HepG2 (cell line): Measurements from ENCODE around the gene GRM7. TPM values are rescaled to one million over a fixed set of nuclear protein-coding genes. Genes with fewer than 3 reads are reported as not detected.

Experiments
- ATAC-seq: fragments of 200-7000 bp; cut with Tn5 transposase; 3 replicates; pipeline ENCODE4 v1.9.1; 2020; ENCODE audit warnings: mild to moderate bottlenecking, moderate library complexity
- BruUV-seq: library from RNA; stranded (reverse); fragments of 400-500 nt; replicated peaks from 2 replicates; lab custom pipeline; 2021; lab: Mats Ljungman, UMichigan
- CTCF ChIA-PET: fragments of 300-600 bp; formaldehyde crosslinking; extraction: SDS; loops from one replicate; lab custom pipeline; 2021; ENCODE audit warnings: low total read pairs, inconsistent platforms, low intra/inter-chr PET ratio; lab: Yijun Ruan, JAX
- POLR2A ChIA-PET: fragments of 350-600 bp; sonication (Branson Sonifier 250); formaldehyde crosslinking; loops from one replicate; lab custom pipeline; 2020; ENCODE audit warnings: antibody characterized with exemption, inconsistent platforms; lab: Yijun Ruan, JAX
- DNase-seq: peaks from one replicate; pipeline ENCODE4 v3.0.0-alpha.2; 2015; ENCODE audit warnings: low spot score
- FAIRE-seq: peaks from 3 replicates; lab custom pipeline; 2011; peaks lifted over from hg19 to GRCh38; lab: Jason Lieb, UNC
- H2AFZ ChIP-seq: one replicate; pipeline ENCODE4 v1.6.1; 2011; ENCODE audit warnings: low read length, inconsistent platforms
- H3K27ac ChIP-seq: fragments of 300-600 bp; 3 replicates; pipeline ENCODE4 v1.8.0; 2011; ENCODE audit warnings: mixed run types, mild to moderate bottlenecking, mixed read lengths, low read length, inconsistent platforms; ENCODE audit not compliant: insufficient read depth; ENCODE audit errors: extremely low read length
- H3K27me3 ChIP-seq, 2 experiments: fragments of 200-600 bp in 1 of 2; 2 replicates in 1 of 2; 3 replicates in 1 of 2; pipeline versions ENCODE4 v1.6.0 to v1.8.0; 2011; ENCODE audit warnings: low read length in 2 of 2, mild to moderate bottlenecking in 2 of 2, moderate library complexity in 2 of 2, inconsistent platforms in 1 of 2; ENCODE audit not compliant: insufficient read depth in 2 of 2, control insufficient read depth in 1 of 2
- H3K36me3 ChIP-seq, 2 experiments: fragments of 200-600 bp in 1 of 2; replicated peaks in 1 of 2; 2 replicates in 1 of 2; 3 replicates in 1 of 2; pipeline versions ENCODE4 v1.5.1 to v1.8.0; 2011; ENCODE audit warnings: low read length in 2 of 2, inconsistent platforms in 1 of 2; ENCODE audit not compliant: insufficient read depth in 2 of 2, control insufficient read depth in 1 of 2
- H3K4me1 ChIP-seq: 2 replicates; pipeline ENCODE4 v1.5.1; 2012; ENCODE audit warnings: low read length, inconsistent platforms; ENCODE audit not compliant: insufficient read depth
- H3K4me2 ChIP-seq: 2 replicates; pipeline ENCODE4 v1.6.0; 2011; ENCODE audit warnings: low read depth, low read length, inconsistent platforms
- H3K4me3 ChIP-seq, 3 experiments: fragments of 200-600 bp in 1 of 3; sonication (generic), shearing (Covaris generic) in 1 of 3; replicated peaks in 1 of 3; 2 replicates each; pipeline ENCODE4 v1.5.1; 2011 to 2016; ENCODE audit warnings: low read length in 3 of 3, inconsistent platforms in 2 of 3, low read depth in 2 of 3, mild to moderate bottlenecking in 2 of 3, control low read depth in 1 of 3, mixed read lengths in 1 of 3; ENCODE audit not compliant: insufficient read depth in 1 of 3
- H3K79me2 ChIP-seq: one replicate; pipeline ENCODE4 v1.6.1; 2011; ENCODE audit warnings: low read length, inconsistent platforms; ENCODE audit not compliant: insufficient read depth
- H3K9ac ChIP-seq: 2 replicates; pipeline ENCODE4 v1.6.0; 2011; ENCODE audit warnings: mild to moderate bottlenecking, low read depth, low read length, inconsistent platforms; ENCODE audit not compliant: insufficient read depth
- H3K9me3 ChIP-seq: 2 replicates; pipeline ENCODE4 v1.5.1; 2012; ENCODE audit warnings: mild to moderate bottlenecking, low read length
- H4K20me1 ChIP-seq: 2 replicates; pipeline ENCODE4 v1.6.0; 2011; ENCODE audit warnings: inconsistent platforms, mild to moderate bottlenecking, low read length, moderate library complexity; ENCODE audit not compliant: insufficient read depth
- ATF6 ChIP-seq: sonication (generic); formaldehyde crosslinking; conservative IDR thresholded peaks from 2 replicates; pipeline ENCODE4 v1.4.0; 2020; ENCODE audit warnings: missing genetic modification reagents
- FOSL2 ChIP-seq: sonication (generic); formaldehyde crosslinking; IDR thresholded peaks from 2 replicates; pipeline ENCODE4 v1.4.0; 2020; ENCODE audit warnings: missing genetic modification reagents
- MAZ ChIP-seq, 2 experiments: sonication (generic) in 1 of 2; formaldehyde crosslinking in 1 of 2; IDR thresholded peaks; 2 replicates each; pipeline versions ENCODE4 v1.5.0 to v1.6.1; 2012 to 2020; ENCODE audit warnings: low read depth in 2 of 2, mild to moderate bottlenecking in 2 of 2, borderline replicate concordance in 1 of 2, improper control_type of control experiment in 1 of 2, low read length in 1 of 2, missing genetic modification reagents in 1 of 2, moderate library complexity in 1 of 2
- MBNL3 ChIP-seq: fragments of 250-450 bp; sonication (Bioruptor Pico); conservative IDR thresholded peaks from 2 replicates; pipeline ENCODE4 v1.8.0; 2022; ENCODE audit warnings: mild to moderate bottlenecking, inconsistent platforms
- PHB2 ChIP-seq: fragments of 450-650 bp; IDR thresholded peaks from 2 replicates; pipeline ENCODE4 v1.6.1; 2018; ENCODE audit not compliant: partially characterized antibody
- REXO4 ChIP-seq: sonication (generic); formaldehyde crosslinking; IDR thresholded peaks from 2 replicates; pipeline ENCODE4 v1.8.0; 2022; ENCODE audit warnings: missing genetic modification reagents, mild to moderate bottlenecking, borderline replicate concordance
- THYN1 ChIP-seq: sonication (generic); formaldehyde crosslinking; IDR thresholded peaks from 2 replicates; pipeline ENCODE4 v1.8.1; 2023; ENCODE audit warnings: low read depth, mild to moderate bottlenecking, moderate library complexity, missing genetic modification reagents, borderline replicate concordance
- TRIM24 ChIP-seq: sonication (generic); formaldehyde crosslinking; IDR thresholded peaks from 2 replicates; pipeline ENCODE4 v1.8.0; 2022; ENCODE audit warnings: mild to moderate bottlenecking, missing genetic modification reagents
- ZBTB3 ChIP-seq: sonication (generic); formaldehyde crosslinking; IDR thresholded peaks from 2 replicates; pipeline ENCODE4 v1.4.0; 2020; ENCODE audit warnings: low read depth, mild to moderate bottlenecking, moderate library complexity, missing genetic modification reagents, borderline replicate concordance
- ZNF230 ChIP-seq: sonication (generic); formaldehyde crosslinking; IDR thresholded peaks from 2 replicates; pipeline ENCODE4 v1.4.0; 2020; ENCODE audit warnings: mild to moderate bottlenecking, missing genetic modification reagents
- ZNF260 ChIP-seq: sonication (generic); formaldehyde crosslinking; IDR thresholded peaks from 2 replicates; pipeline ENCODE4 v1.4.0; 2020; ENCODE audit warnings: missing genetic modification reagents, low read depth, mild to moderate bottlenecking, borderline replicate concordance
- ZNF275 ChIP-seq: sonication (generic); formaldehyde crosslinking; IDR thresholded peaks from 2 replicates; pipeline ENCODE4 v1.8.0; 2022; ENCODE audit warnings: missing genetic modification reagents, mild to moderate bottlenecking, inconsistent platforms, borderline replicate concordance
- ZNF614 ChIP-seq: IDR thresholded peaks from 2 replicates; pipeline ENCODE4 v1.6.1; 2018; ENCODE audit warnings: missing biosample characterization, missing genetic modification reagents, inconsistent platforms, borderline replicate concordance
- in situ Hi-C: cut with HindIII; loops from 2 replicates; pipeline ENCODE4 v1.10.0; 2017; ENCODE audit warnings: low pct_unique_long_range_greater_than_20kb; ENCODE audit not compliant: extremely low pct_ligation_motif_present
- intact Hi-C: fragments of 100-400 bp; cut with micrococcal nuclease; formaldehyde crosslinking; loops from one replicate; pipeline ENCODE4 v1.10.0; 2022; ENCODE audit not compliant: unreplicated experiment
- polyA plus RNA-seq, 8 experiments: library from polyadenylated mRNA; depleted of rRNA in 3 of 8; stranded (reverse) in 7 of 8; unstranded in 1 of 8; fragments of >200 nt; fragmentation: Illumina TruSeq in 4 of 8; extraction: Trizol in 4 of 8; gene quantifications; 2 replicates each; pipeline versions ENCODE4 v1.2.1 to v1.2.3, GENCODE V29; 2011 to 2016; ENCODE audit warnings: low read depth in 4 of 8, missing spikeins in 1 of 8, mixed read lengths in 1 of 8; ENCODE audit not compliant: insufficient read depth in 1 of 8
- total RNA-seq, 5 experiments: library from RNA; depleted of rRNA; stranded (reverse); fragments of >200 nt; fragmentation: Illumina TruSeq; extraction: Trizol; gene quantifications; 2 replicates each; pipeline ENCODE4 v1.2.3, GENCODE V29; 2016; ENCODE audit warnings: low read depth in 1 of 5
- TF ChIP-seq, protein P1 (sequence below): sonication (generic); formaldehyde crosslinking; IDR thresholded peaks from 2 replicates; pipeline ENCODE4 v1.4.0; 2020; ENCODE audit warnings: missing genetic modification reagents

GRM7 gene
- total and polyA plus RNA-seq, 2 of the 13 experiments (the other 11 are each of a cell fraction or from before 2014, with no cell fraction given), result not detected

- TF ChIP-seq ZNF275 (CRISPR knock-in tag), result no peak
- no peak for TF ChIP-seq THYN1
- TF ChIP-seq MAZ (IDR thresholded peaks at IDR 0.05; ENCODE audit: borderline replicate concordance, low read depth, low read length), result no peak
- TF ChIP-seq MAZ (CRISPR knock-in tag; IDR thresholded peaks at IDR 0.05; ENCODE audit: low read depth), result no peak
- no peak for TF ChIP-seq REXO4 (CRISPR knock-in tag)
Measured at GRCh38 chr3:7520593-7520992, 659.7 kb downstream of the GRM7 start (continued).

- Histone ChIP-seq H3K4me1 (no peaks in the 10 kb centered on the region), H3K36me3 (no peaks in the 10 kb centered on the region), H3K79me2 (no peaks in the 10 kb centered on the region), H3K9ac (no peak overlapping the region), H3K9me3 (peaks cover 68% of the 10 kb centered on the region), H3K27ac (no peak overlapping the region), H3K4me2 (no peak overlapping the region), H2AFZ (no peak overlapping the region), H3K27me3 (no peaks in the 10 kb centered on the region), H4K20me1 (no peaks in the 10 kb centered on the region), H3K4me3 (no peak overlapping the region)
- ChIA-PET CTCF (no interaction called here), POLR2A (no interaction called here)
- TF ChIP-seq ZBTB3 (CRISPR knock-in tag) (no peak), FOSL2 (CRISPR knock-in tag) (no peak), MBNL3 (CRISPR knock-in tag) (no peak), TRIM24 (CRISPR knock-in tag) (no peak), ZNF260 (CRISPR knock-in tag) (no peak), PHB2 (no peak), ZNF230 (CRISPR knock-in tag) (no peak), ZNF614 (no peak), ATF6 (CRISPR knock-in tag) (no peak)
- TF ChIP-seq, protein P1, sequence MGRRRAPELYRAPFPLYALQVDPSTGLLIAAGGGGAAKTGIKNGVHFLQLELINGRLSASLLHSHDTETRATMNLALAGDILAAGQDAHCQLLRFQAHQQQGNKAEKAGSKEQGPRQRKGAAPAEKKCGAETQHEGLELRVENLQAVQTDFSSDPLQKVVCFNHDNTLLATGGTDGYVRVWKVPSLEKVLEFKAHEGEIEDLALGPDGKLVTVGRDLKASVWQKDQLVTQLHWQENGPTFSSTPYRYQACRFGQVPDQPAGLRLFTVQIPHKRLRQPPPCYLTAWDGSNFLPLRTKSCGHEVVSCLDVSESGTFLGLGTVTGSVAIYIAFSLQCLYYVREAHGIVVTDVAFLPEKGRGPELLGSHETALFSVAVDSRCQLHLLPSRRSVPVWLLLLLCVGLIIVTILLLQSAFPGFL (CRISPR knock-in tag), result no peak
- intact Hi-C loops (no loop called here), in situ Hi-C loops (no loop called here)
- ATAC-seq, result no peak
- no TSS peak for BruUV-seq
- FAIRE-seq, result no peak
- no peak for DNase-seq
Measured at GRCh38 chr3:7536510-7536909, 675.6 kb downstream of the GRM7 start.
